ENCODE data around the gene ARL15. TPM values are rescaled to one million over a fixed set of nuclear protein-coding genes. Genes with fewer than 3 reads are reported as not detected.

The ARL15 gene
- total and polyA plus RNA-seq, 2 of the 4 experiments (the other 2 are of a cell fraction), result 7.3 to 19.2 TPM

DNA sequence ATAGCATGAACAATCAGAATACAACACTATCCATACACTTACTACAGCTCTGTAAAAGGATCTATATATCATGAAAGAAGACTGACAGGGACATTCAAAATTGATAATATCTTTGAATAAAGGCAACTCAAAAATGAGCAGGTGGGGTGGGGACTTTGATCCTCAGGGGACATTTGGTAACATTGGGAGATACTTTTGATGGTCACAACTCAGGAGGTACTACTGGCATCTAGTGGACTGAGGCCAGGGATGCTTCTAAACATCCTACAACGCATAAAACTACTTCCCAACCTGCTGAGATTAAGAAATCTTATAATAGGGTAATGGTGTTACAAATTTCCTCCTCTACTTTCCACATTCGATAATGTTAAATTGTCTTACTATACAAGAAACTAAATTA lies 243.9 kb downstream of the ARL15 start:
- WGBS, 2 experiments (ENCODE audit: extremely low coverage in 2 of 2, insufficient read length in 1 of 2), result no CpG with 5 or more reads among the region's 2 CpGs
- no peaks in the 10 kb centered on the region for H3K36me3 ChIP-seq (ENCODE audit: control insufficient read depth, insufficient read depth, low read length)
- H3K4ac ChIP-seq (ENCODE audit: low read depth, low read length), result no peak overlapping the region
- ATAC-seq (ENCODE audit: low read depth) (no peak), DNase-seq (no peak)
- H2AFZ ChIP-seq (replicated peaks; ENCODE audit: low read length, poor library complexity), result no peak overlapping the region
- H3K4me1 ChIP-seq (ENCODE audit: control insufficient read depth, insufficient read depth, low read length), result peaks cover 9% of the 10 kb centered on the region
- in situ Hi-C loops (cut with MboI; ENCODE audit: low sequenced_read_pairs), result no loop called here
- H2BK20ac ChIP-seq (ENCODE audit: low read depth, low read length), result no peak overlapping the region
- no peaks in the 10 kb centered on the region for H3K79me1 ChIP-seq (ENCODE audit: low read depth in 1 of 2, low read length in 2 of 2)
- H4K91ac ChIP-seq (ENCODE audit: insufficient read depth, low read depth, low read length), result no peak overlapping the region
- no peak overlapping the region for H3K56ac ChIP-seq (ENCODE audit: extremely low read depth, insufficient read depth, low read length)
- intact Hi-C loops (cut with micrococcal nuclease), result no loop called here
- H2BK5ac ChIP-seq (ENCODE audit: low read depth, low read length, poor library complexity, severe bottlenecking), result no peak overlapping the region
- H4K8ac ChIP-seq (ENCODE audit: low read depth in 2 of 2, low read length in 2 of 2), result no peak overlapping the region
- H3K9ac ChIP-seq (ENCODE audit: low read depth, low read length), result no peak overlapping the region
- no peak overlapping the region for H2AK9ac ChIP-seq (replicated peaks; ENCODE audit: low read depth, low read length, poor library complexity)
- no peak overlapping the region for H3K4me3 ChIP-seq (ENCODE audit: insufficient read depth, low read depth, low read length)
- H3K4me2 ChIP-seq (ENCODE audit: low read depth, low read length), result no peak overlapping the region
- ChIA-PET CTCF (no interaction called here), POLR2A (ENCODE audit: unreplicated experiment) (no interaction called here)
- H2AK5ac ChIP-seq (ENCODE audit: low read depth, low read length), result no peak overlapping the region
- dilution Hi-C loops (cut with HindIII; ENCODE audit: low sequenced_read_pairs, unreplicated experiment), result no loop called here
- H3K27ac ChIP-seq (ENCODE audit: insufficient read depth, low read length), result no peak overlapping the region
- H3K27me3 ChIP-seq (ENCODE audit: control insufficient read depth, insufficient read depth, low read length), result no peaks in the 10 kb centered on the region
- BruUV-seq (replicated peaks), result no TSS peak
- no peaks in the 10 kb centered on the region for H4K20me1 ChIP-seq (ENCODE audit: insufficient read depth, low read length)
- no peak overlapping the region for H3K18ac ChIP-seq (ENCODE audit: low read depth, low read length)
- H3K9me1 ChIP-seq (ENCODE audit: insufficient read depth, low read length), result peaks cover 4% of the 10 kb centered on the region
- no peak overlapping the region for H3K23ac ChIP-seq (ENCODE audit: low read depth, low read length)
- TF ChIP-seq, protein P1, sequence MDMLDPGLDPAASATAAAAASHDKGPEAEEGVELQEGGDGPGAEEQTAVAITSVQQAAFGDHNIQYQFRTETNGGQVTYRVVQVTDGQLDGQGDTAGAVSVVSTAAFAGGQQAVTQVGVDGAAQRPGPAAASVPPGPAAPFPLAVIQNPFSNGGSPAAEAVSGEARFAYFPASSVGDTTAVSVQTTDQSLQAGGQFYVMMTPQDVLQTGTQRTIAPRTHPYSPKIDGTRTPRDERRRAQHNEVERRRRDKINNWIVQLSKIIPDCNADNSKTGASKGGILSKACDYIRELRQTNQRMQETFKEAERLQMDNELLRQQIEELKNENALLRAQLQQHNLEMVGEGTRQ (IDR thresholded peaks at IDR 0.05; ENCODE audit: low read depth, low read length), result no peak
- TF ChIP-seq SMC3 (IDR thresholded peaks at IDR 0.05; ENCODE audit: low read depth, low read length) (no peak), MXI1 (IDR thresholded peaks at IDR 0.05; ENCODE audit: borderline replicate concordance, low read depth, low read length) (no peak), RCOR1 (IDR thresholded peaks at IDR 0.05; ENCODE audit: insufficient replicate concordance, low read length) (no peak), FOS (IDR thresholded peaks at IDR 0.05; ENCODE audit: low read depth, low read length) (no peak), CHD1 (IDR thresholded peaks at IDR 0.05; ENCODE audit: low read depth, low read length) (no peak), BHLHE40 (IDR thresholded peaks at IDR 0.05; ENCODE audit: low read depth, low read length) (no peak), NFE2L2 (IDR thresholded peaks at IDR 0.05; ENCODE audit: low read depth, low read length) (no peak), CEBPB (IDR thresholded peaks at IDR 0.05; ENCODE audit: low read depth, low read length) (no peak), POLR2A (IDR thresholded peaks at IDR 0.05; ENCODE audit: low read depth, low read length) (no peak), MAFK (IDR thresholded peaks at IDR 0.05; ENCODE audit: low read depth, low read length) (no peak), ELK1 (IDR thresholded peaks at IDR 0.05; ENCODE audit: borderline replicate concordance, low read depth, low read length) (no peak), RFX5 (IDR thresholded peaks at IDR 0.05; ENCODE audit: low read depth, low read length) (no peak), RAD21 (IDR thresholded peaks at IDR 0.05; ENCODE audit: low read length) (no peak)
- peaks cover 3% of the 10 kb centered on the region; the same call in 1 of the 2 replicates for H3K9me3 ChIP-seq (ENCODE audit: control insufficient read depth, insufficient read depth, low read length)
- H2BK15ac ChIP-seq (ENCODE audit: low read depth, low read length), result no peak overlapping the region
- H4K5ac ChIP-seq (ENCODE audit: low read depth, low read length), result no peak overlapping the region
- H3K14ac ChIP-seq (replicated peaks; ENCODE audit: low read depth, low read length), result no peak overlapping the region
- H2BK120ac ChIP-seq (ENCODE audit: low read depth, low read length), result no peak overlapping the region
